Prostate gland (tissue), 2 donors: ENCODE data around the gene NRM. TPM values are rescaled to one million over a fixed set of nuclear protein-coding genes. Genes with fewer than 3 reads are reported as not detected.

Experiments
- DNase-seq: peaks from one replicate; pipeline ENCODE4 v3.0.0-alpha.2; 2019; ENCODE audit warnings: low spot score
- H3K27ac ChIP-seq, 2 donors: fragments of 200-600 bp; sonication (generic); 2 replicates each; pipeline ENCODE4 v1.5.1; 2017 to 2019
- H3K27me3 ChIP-seq: fragments of 200-600 bp; sonication (generic); replicated peaks from 2 replicates; pipeline ENCODE4 v1.5.1; 2019; ENCODE audit not compliant: insufficient read depth
- H3K36me3 ChIP-seq, 2 donors: fragments of 200-600 bp; sonication (generic); 1 replicate in 1 of 2; 2 replicates in 1 of 2; pipeline versions ENCODE4 v1.5.1 to v1.8.1; 2017 to 2019
- H3K4me1 ChIP-seq: fragments of 200-600 bp; sonication (generic); replicated peaks from 2 replicates; pipeline ENCODE4 v1.5.1; 2019
- H3K4me3 ChIP-seq, 2 donors: fragments of 200-600 bp; sonication (generic); 2 replicates each; pipeline ENCODE4 v1.5.1; 2017 to 2019
- H3K9me3 ChIP-seq: fragments of 200-600 bp; sonication (generic); 2 replicates; pipeline ENCODE4 v1.5.1; 2017
- CTCF ChIP-seq, 4 experiments: fragments of 200-600 bp in 2 of 4; fragments of 450-650 bp in 2 of 4; sonication (generic) in 2 of 4; IDR thresholded peaks; 1 replicate in 3 of 4; 2 replicates in 1 of 4; pipeline ENCODE4 v1.5.1; 2016 to 2019; ENCODE audit warnings: antibody characterized with exemption in 4 of 4, mild to moderate bottlenecking in 2 of 4, moderate library complexity in 2 of 4
- POLR2A ChIP-seq: fragments of 450-650 bp; IDR thresholded peaks from one replicate; pipeline ENCODE4 v1.6.1; 2016; ENCODE audit warnings: antibody characterized with exemption, mild to moderate bottlenecking
- POLR2AphosphoS5 ChIP-seq: sonication (generic); formaldehyde crosslinking; IDR thresholded peaks from one replicate; pipeline ENCODE4 v1.6.1; 2017; ENCODE audit warnings: antibody characterized with exemption
- WGBS: methylation state at CpG from one replicate; pipeline ENCODE4 v1.1.5; 2018; 5-methylcytosine and 5-hydroxymethylcytosine counted together
- intact Hi-C: fragments of 100-400 bp; cut with DNase I; formaldehyde crosslinking; loops from one replicate; pipeline ENCODE4 v1.14.2; 2022
- total RNA-seq, 2 donors: library from RNA; depleted of rRNA; stranded (reverse); fragments of >200 nt; gene quantifications; one replicate each; pipeline ENCODE4 v1.1.0, GENCODE V29; 2016

NRM gene
- total RNA-seq, 2 donors from 2014 or later = 5.9 to 7.3 TPM

GRCh38 chr6:30730601-30731435 lies 40.0 kb upstream of the NRM start:
- Histone ChIP-seq H3K27me3 (no peaks in the 10 kb centered on the region), H3K36me3 (no peaks in the 10 kb centered on the region), H3K27ac (peak overlapping the region; percentile 27 to 64), H3K4me3 (no peak overlapping the region), H3K4me1 (peaks cover 4% of the 10 kb centered on the region), H3K9me3 (no peaks in the 10 kb centered on the region)
- WGBS = 36% methylated on average over 30 of the region's 30 CpGs
- DNase-seq = peak; percentile 79
- TF ChIP-seq POLR2A (no peak), POLR2AphosphoS5 (peak; percentile 54), CTCF (IDR thresholded peaks at IDR 0.05) (peak; percentile 26 to 84 (median 68))
- intact Hi-C loops = no loop called here

GRCh38 chr6:30727920-30728553 lies 37.3 kb upstream of the NRM start:
- Histone ChIP-seq H3K27me3 (no peaks in the 10 kb centered on the region), H3K36me3 (peaks cover 0 to 10% of the 10 kb centered on the region in 2 donors), H3K4me3 (no peak overlapping the region), H3K4me1 (peaks cover 4% of the 10 kb centered on the region), H3K9me3 (no peaks in the 10 kb centered on the region), H3K27ac (peak overlapping the region in 1 of 2 donors; percentile 49)
- intact Hi-C loops = loop anchor here (5.0 kb wide), 1 partner anchor 149 kb away; no protein-coding TSS in a partner anchor
- DNase-seq = no peak
- TF ChIP-seq CTCF (IDR thresholded peaks at IDR 0.05) (peak in 1 of 4 experiments; percentile 4), POLR2AphosphoS5 (peak; percentile 13), POLR2A (no peak)
- WGBS = 35% methylated on average over 7 of the region's 7 CpGs

- Histone ChIP-seq H3K27me3 (no peaks in the 10 kb centered on the region), H3K9me3 (no peaks in the 10 kb centered on the region), H3K4me3 (no peak overlapping the region), H3K27ac (no peak overlapping the region), H3K4me1 (peaks cover 10% of the 10 kb centered on the region), H3K36me3 (peaks cover 0 to 10% of the 10 kb centered on the region in 2 donors)
- no peak for DNase-seq
- intact Hi-C loops = loop anchor here (5.0 kb wide), 1 partner anchor 151 kb away; no protein-coding TSS in a partner anchor
- 85% methylated on average over 11 of the region's 11 CpGs for WGBS
- no peak for TF ChIP-seq POLR2A
- no peak for TF ChIP-seq POLR2AphosphoS5
- TF ChIP-seq CTCF (IDR thresholded peaks at IDR 0.05) = no peak
Measured at GRCh38 chr6:30726506-30727413, 36.0 kb upstream of the NRM start.

GRCh38 chr6:30725713-30726505 lies 35.1 kb upstream of the NRM start:
- TF ChIP-seq CTCF (IDR thresholded peaks at IDR 0.05) (no peak), POLR2A (no peak), POLR2AphosphoS5 (no peak)
- Histone ChIP-seq H3K27me3 (no peaks in the 10 kb centered on the region), H3K36me3 (peaks cover 0 to 10% of the 10 kb centered on the region in 2 donors), H3K4me1 (peaks cover 10% of the 10 kb centered on the region), H3K4me3 (no peak overlapping the region), H3K27ac (no peak overlapping the region), H3K9me3 (no peaks in the 10 kb centered on the region)
- intact Hi-C loops = loop anchor here (5.0 kb wide), 1 partner anchor 151 kb away; no protein-coding TSS in a partner anchor
- WGBS = 47% methylated on average over 3 of the region's 3 CpGs
- no peak for DNase-seq
